Panc1 (cell line): Measurements from ENCODE around the gene RELL1. TPM values are rescaled to one million over a fixed set of nuclear protein-coding genes. Genes with fewer than 3 reads are reported as not detected.
A peak's percentile ranks its signal among the peaks of the same experiment; 100 is the strongest.

Experiments used
- ATAC-seq: fragments of 200-7000 bp; cut with Tn5 transposase; 2 replicates; pipeline ENCODE4 v1.9.1; 2020; ENCODE audit warnings: mild to moderate bottlenecking, moderate library complexity
- BruUV-seq: library from RNA; stranded (reverse); fragments of 400-500 nt; replicated peaks from 2 replicates; lab custom pipeline; 2021; lab: Mats Ljungman, UMichigan
- CTCF ChIA-PET: fragments of 300-600 bp; sonication (Branson Sonifier 250); formaldehyde crosslinking; loops from one replicate; lab custom pipeline; 2022; ENCODE audit warnings: antibody characterized with exemption; lab: Charles Lee
- POLR2A ChIA-PET: fragments of 300-600 bp; sonication (Branson Sonifier 250); formaldehyde crosslinking; loops from one replicate; lab custom pipeline; 2022; ENCODE audit warnings: antibody characterized with exemption; lab: Charles Lee
- DNase-seq: peaks from one replicate; pipeline ENCODE4 v3.0.0-alpha.2; 2010; ENCODE audit warnings: low read depth, low spot score
- H3K27ac ChIP-seq: 2 replicates; pipeline ENCODE4 v1.5.1; 2011; ENCODE audit warnings: mild to moderate bottlenecking, low read length, inconsistent platforms
- H3K27me3 ChIP-seq: fragments of 200-500 bp; sonication (Bioruptor generic); 2 replicates; pipeline ENCODE4 v1.6.0; 2014; ENCODE audit warnings: low read length, inconsistent platforms; ENCODE audit not compliant: control insufficient read depth, insufficient read depth
- H3K36me3 ChIP-seq: fragments of 200-500 bp; sonication (Bioruptor generic); 2 replicates; pipeline ENCODE4 v1.5.1; 2014; ENCODE audit warnings: inconsistent platforms, mild to moderate bottlenecking, low read length, moderate library complexity; ENCODE audit not compliant: control insufficient read depth, insufficient read depth
- H3K4me1 ChIP-seq: 2 replicates; pipeline ENCODE4 v1.5.1; 2011; ENCODE audit warnings: inconsistent platforms, mild to moderate bottlenecking, low read length, moderate library complexity; ENCODE audit not compliant: control insufficient read depth, insufficient read depth
- H3K4me3 ChIP-seq, 2 experiments: 2 replicates each; pipeline ENCODE4 v1.5.1; 2011 to 2012; ENCODE audit warnings: low read depth in 2 of 2, low read length in 2 of 2, mild to moderate bottlenecking in 2 of 2, inconsistent platforms in 1 of 2, moderate library complexity in 1 of 2
- H3K9me3 ChIP-seq: fragments of 200-500 bp; sonication (Bioruptor generic); 2 replicates; pipeline ENCODE4 v1.5.1; 2014; ENCODE audit warnings: low read depth, mild to moderate bottlenecking, inconsistent platforms, low read length, moderate library complexity; ENCODE audit not compliant: control insufficient read depth, insufficient read depth
- CTCF ChIP-seq: fragments of 450-650 bp; IDR thresholded peaks from 2 replicates; pipeline ENCODE4 v1.5.1; 2017; ENCODE audit warnings: mild to moderate bottlenecking
- POLR2AphosphoS5 ChIP-seq: IDR thresholded peaks from 2 replicates; pipeline ENCODE4 v1.6.1; 2012; ENCODE audit warnings: mild to moderate bottlenecking, low read depth, low read length, moderate library complexity
- REST ChIP-seq, 2 experiments: IDR thresholded peaks; 2 replicates each; pipeline ENCODE4 v1.6.1; 2011 to 2012; ENCODE audit warnings: low read depth in 2 of 2, control low read depth in 1 of 2, low read length in 1 of 2, mild to moderate bottlenecking in 1 of 2, moderate library complexity in 1 of 2; ENCODE audit not compliant: insufficient read depth in 1 of 2
- SIN3A ChIP-seq: IDR thresholded peaks from 2 replicates; pipeline ENCODE4 v1.6.1; 2012; ENCODE audit warnings: low read depth, mild to moderate bottlenecking, low read length, moderate library complexity, borderline replicate concordance; ENCODE audit not compliant: insufficient read depth
- TCF7L2 ChIP-seq: IDR thresholded peaks from 2 replicates; pipeline ENCODE4 v1.6.1; 2011; ENCODE audit warnings: mild to moderate bottlenecking, low read depth, low read length, inconsistent platforms
- in situ Hi-C: cut with HindIII; loops from 2 replicates; pipeline ENCODE4 v1.10.0; 2016; ENCODE audit warnings: low sequenced_read_pairs, low pct_unique_long_range_greater_than_20kb
- intact Hi-C: fragments of 100-400 bp; cut with micrococcal nuclease; formaldehyde crosslinking; loops from one replicate; pipeline ENCODE4 v1.10.0; 2022; ENCODE audit not compliant: unreplicated experiment
- total RNA-seq: library from RNA; stranded (reverse); gene quantifications from one replicate; pipeline ENCODE4 v1.2.1, GENCODE V29; 2021; ENCODE audit not compliant: unreplicated experiment

The RELL1 gene
- total RNA-seq, 1 experiment from 2014 or later = 29.1 TPM

GRCh38 chr4:37687681-37688080 lies 1.5 kb upstream of the RELL1 start:
- in situ Hi-C loops = no loop called here

GRCh38 chr4:37687194-37687562 lies 1.0 kb upstream of the RELL1 start:
- in situ Hi-C loops = no loop called here
- no peaks in the 10 kb centered on the region for H3K9me3 ChIP-seq
- H3K27ac ChIP-seq = peak overlapping the region; percentile 75
- CTCF ChIA-PET = no interaction called here
- DNase-seq (no peak), ATAC-seq (no peak)
- H3K4me3 ChIP-seq = peak overlapping the region; percentile 58 to 68
- POLR2A ChIA-PET = interaction anchor here (1.0 kb wide), 1 partner anchor 33 kb away, joined by 3 read pairs; no protein-coding TSS in a partner anchor
- no TSS peak for BruUV-seq
- intact Hi-C loops = no loop called here
- H3K36me3 ChIP-seq = no peaks in the 10 kb centered on the region
- H3K4me1 ChIP-seq = peaks cover 9% of the 10 kb centered on the region; the same call in 1 of the 2 replicates
- TF ChIP-seq REST (IDR thresholded peaks at IDR 0.05; ENCODE audit: insufficient read depth in 1 of 2, low read depth in 2 of 2, low read length in 1 of 2) (no peak), SIN3A (no peak), CTCF (no peak), POLR2AphosphoS5 (no peak), TCF7L2 (no peak)
- no peaks in the 10 kb centered on the region for H3K27me3 ChIP-seq

More at GRCh38 chr4:37687681-37688080, 1.5 kb upstream of the RELL1 start:
- intact Hi-C loops = no loop called here
- no peaks in the 10 kb centered on the region for H3K9me3 ChIP-seq
- H3K27me3 ChIP-seq = no peaks in the 10 kb centered on the region
- H3K4me3 ChIP-seq = no peak overlapping the region
- CTCF ChIA-PET = interaction anchor here (0.6 kb wide), 1 partner anchor 116 kb away, joined by 3 read pairs; no protein-coding TSS in a partner anchor
- no peak overlapping the region for H3K27ac ChIP-seq
- H3K36me3 ChIP-seq = no peaks in the 10 kb centered on the region
- DNase-seq (no peak), ATAC-seq (no peak)
- TF ChIP-seq SIN3A (no peak), CTCF (no peak), POLR2AphosphoS5 (no peak), TCF7L2 (no peak), REST (IDR thresholded peaks at IDR 0.05; ENCODE audit: insufficient read depth in 1 of 2, low read depth in 2 of 2, low read length in 1 of 2) (no peak)
- BruUV-seq = no TSS peak
- H3K4me1 ChIP-seq = peaks cover 9% of the 10 kb centered on the region; the same call in 1 of the 2 replicates
- POLR2A ChIA-PET = no interaction called here
